B cell (primary cell): ENCODE data around the gene C12orf54. TPM values are rescaled to one million over a fixed set of nuclear protein-coding genes. Genes with fewer than 3 reads are reported as not detected.
"Not testable (repeated sequence)": the region's sequence is repeated elsewhere in the genome, so short reads cannot be mapped to it uniquely, and the experiment has no call there.

Experiments used
- ATAC-seq: fragments of 200-7000 bp; cut with Tn5 transposase; one replicate; pipeline ENCODE4 v1.10.0; 2021; ENCODE audit warnings: low read depth, mild to moderate bottlenecking, moderate number of reproducible peaks, moderate library complexity
- CTCF ChIA-PET: fragments of 350-600 bp; sonication (Branson Sonifier 250); formaldehyde crosslinking; loops from one replicate; lab custom pipeline; 2021; ENCODE audit warnings: antibody characterized with exemption, inconsistent platforms; lab: Charles Lee
- POLR2A ChIA-PET: fragments of 350-600 bp; sonication (Branson Sonifier 250); formaldehyde crosslinking; loops from one replicate; lab custom pipeline; 2021; ENCODE audit warnings: antibody characterized with exemption; lab: Charles Lee
- DNase-seq: peaks from one replicate; pipeline ENCODE4 v3.0.0; 2013
- H2AFZ ChIP-seq: 2 replicates; pipeline ENCODE4 v1.6.1; 2012; ENCODE audit warnings: mild to moderate bottlenecking, low read depth, low read length; ENCODE audit not compliant: insufficient read depth, poor library complexity, severe bottlenecking
- H3K27ac ChIP-seq, 2 donors: 1 replicate in 1 of 2; 2 replicates in 1 of 2; pipeline ENCODE4 v1.5.1; 2012 to 2013; ENCODE audit warnings: low read length in 2 of 2, mild to moderate bottlenecking in 2 of 2, moderate library complexity in 1 of 2
- H3K27me3 ChIP-seq, 4 experiments: fragments of 200-600 bp in 1 of 4; sonication (generic) in 1 of 4; replicated peaks in 1 of 4; 1 replicate in 2 of 4; 2 replicates in 2 of 4; pipeline versions ENCODE4 v1.6.1 to v1.7.0; 2013 to 2016; ENCODE audit warnings: low read length in 3 of 4, mild to moderate bottlenecking in 2 of 4, mixed read lengths in 1 of 4, moderate library complexity in 1 of 4; ENCODE audit not compliant: insufficient read depth in 4 of 4, control insufficient read depth in 3 of 4; ENCODE audit errors: control extremely low read depth in 1 of 4
- H3K36me3 ChIP-seq, 2 experiments: replicated peaks in 1 of 2; 1 replicate in 1 of 2; 2 replicates in 1 of 2; pipeline versions ENCODE4 v1.6.1 to v1.7.1; 2013; ENCODE audit warnings: low read length in 1 of 2; ENCODE audit not compliant: insufficient read depth in 2 of 2, control insufficient read depth in 1 of 2; ENCODE audit errors: control extremely low read depth in 1 of 2, extremely low read depth in 1 of 2
- H3K4me1 ChIP-seq, 2 donors: fragments of 200-600 bp in 1 of 2; sonication (generic) in 1 of 2; 1 replicate in 1 of 2; 2 replicates in 1 of 2; pipeline versions ENCODE4 v1.5.1 to v1.6.1; 2013 to 2017; ENCODE audit warnings: low read length in 2 of 2; ENCODE audit not compliant: control insufficient read depth in 2 of 2, insufficient read depth in 2 of 2
- H3K4me2 ChIP-seq: replicated peaks from 2 replicates; pipeline ENCODE3; 2012; ENCODE audit warnings: mild to moderate bottlenecking, low read depth, low read length; ENCODE audit not compliant: poor library complexity, severe bottlenecking
- H3K4me3 ChIP-seq, 5 experiments: fragments of 200-600 bp in 1 of 5; sonication (generic) in 1 of 5; 1 replicate in 3 of 5; 2 replicates in 2 of 5; pipeline versions ENCODE4 v1.5.1 to v1.7.0; 2011 to 2016; ENCODE audit warnings: low read length in 4 of 5, mild to moderate bottlenecking in 4 of 5, low read depth in 2 of 5, control low read depth in 1 of 5, moderate library complexity in 1 of 5; ENCODE audit not compliant: insufficient read depth in 1 of 5; ENCODE audit errors: control extremely low read depth in 1 of 5, extremely low read depth in 1 of 5
- H3K79me2 ChIP-seq: fragments of 200-600 bp; sonication (generic); one replicate; pipeline ENCODE4 v1.6.0; 2016; ENCODE audit warnings: low read length; ENCODE audit not compliant: control insufficient read depth, insufficient read depth
- H3K9ac ChIP-seq: fragments of 200-600 bp; sonication (generic); 2 replicates; pipeline ENCODE4 v1.6.1; 2017; ENCODE audit warnings: mild to moderate bottlenecking, low read length, moderate library complexity
- H3K9me3 ChIP-seq, 3 donors: one replicate each; pipeline versions ENCODE4 v1.6.1 to v1.7.1; 2013; ENCODE audit warnings: low read length in 2 of 3; ENCODE audit not compliant: control insufficient read depth in 2 of 3, insufficient read depth in 1 of 3; ENCODE audit errors: control extremely low read depth in 1 of 3
- H4K20me1 ChIP-seq: 2 replicates; pipeline ENCODE4 v1.6.0; 2012; ENCODE audit warnings: mild to moderate bottlenecking, low read length; ENCODE audit not compliant: insufficient read depth, control insufficient read depth, poor library complexity, severe bottlenecking
- H3K27ac Mint-ChIP-seq: one replicate; pipeline ENCODE4 v1.8.0; 2021; ENCODE audit warnings: mixed read lengths
- H3K27me3 Mint-ChIP-seq: one replicate; pipeline ENCODE4 v1.8.0; 2021; ENCODE audit warnings: mixed read lengths
- H3K4me1 Mint-ChIP-seq: one replicate; pipeline ENCODE4 v1.8.0; 2021; ENCODE audit warnings: mixed read lengths
- H3K4me3 Mint-ChIP-seq: one replicate; pipeline ENCODE4 v1.8.0; 2021; ENCODE audit warnings: mixed read lengths
- H3K9me3 Mint-ChIP-seq: one replicate; pipeline ENCODE4 v1.8.0; 2022; ENCODE audit warnings: mixed read lengths; ENCODE audit not compliant: insufficient read depth
- EZH2 ChIP-seq: IDR thresholded peaks from 2 replicates; pipeline ENCODE4 v1.6.1; 2012; ENCODE audit warnings: borderline replicate concordance, low read depth, mild to moderate bottlenecking, moderate library complexity, low read length; ENCODE audit not compliant: insufficient read depth, poor library complexity, severe bottlenecking
- WGBS: methylation state at CpG from one replicate; pipeline ENCODE4 v1.1.5; 2013; ENCODE audit warnings: missing lambda C conversion rate; ENCODE audit not compliant: insufficient coverage; 5-methylcytosine and 5-hydroxymethylcytosine counted together
- intact Hi-C: fragments of 100-400 bp; cut with micrococcal nuclease; formaldehyde crosslinking; loops from one replicate; pipeline ENCODE4 v1.10.0; 2022
- polyA plus RNA-seq: library from polyadenylated mRNA; depleted of rRNA; stranded (reverse); fragments of >200 nt; gene quantifications from 2 replicates; pipeline ENCODE4 v1.2.3, GENCODE V29; 2012
- total RNA-seq, 2 donors: library from RNA; stranded (reverse); fragments of 120-200 nt in 1 of 2; gene quantifications; 1 replicate in 1 of 2; 2 replicates in 1 of 2; pipeline versions ENCODE4 v1.2.3 to v1.2.4, GENCODE V29; 2013 to 2022
- TF ChIP-seq, protein P1 (sequence below): fragments of 200-600 bp; IDR thresholded peaks from one replicate; pipeline ENCODE4 v1.8.0; 2022; ENCODE audit warnings: antibody characterized with exemption, mild to moderate bottlenecking

C12orf54 gene
- total and polyA plus RNA-seq, 2 donors (not counting 1 experiment from before 2014, with no cell fraction given): not detected

DNA sequence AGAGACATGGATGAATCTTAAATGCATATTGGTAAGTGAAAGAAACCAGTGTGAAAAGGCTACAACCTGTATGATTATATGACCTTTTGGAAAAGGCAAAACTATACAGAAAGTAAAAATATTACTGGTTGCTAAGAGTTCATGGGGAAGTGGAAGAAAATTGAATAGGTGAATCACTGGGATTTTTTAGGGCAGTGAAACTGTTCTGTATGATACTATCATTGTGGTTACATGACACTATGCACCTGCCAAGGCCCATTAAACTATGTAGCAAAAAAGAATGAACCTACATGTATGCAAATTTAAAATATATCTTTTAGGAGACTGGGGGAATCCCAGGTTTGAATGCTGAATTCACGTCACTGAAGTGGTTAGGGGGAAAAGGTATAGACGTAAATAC, 30.6 kb downstream of the C12orf54 start:
- H3K9me3 Mint-ChIP-seq: peaks cover 7% of the 10 kb centered on the region
- ChIA-PET POLR2A (no interaction called here), CTCF (no interaction called here)
- no peak for ATAC-seq
- Histone ChIP-seq H3K36me3 (no peaks in the 10 kb centered on the region), H3K27me3 (no peaks in the 10 kb centered on the region), H3K4me1 (no peaks in the 10 kb centered on the region), H4K20me1 (no peaks in the 10 kb centered on the region), H3K79me2 (no peaks in the 10 kb centered on the region), H3K4me2 (no peak overlapping the region), H2AFZ (no peak overlapping the region), H3K27ac (no peak overlapping the region), H3K4me3 (no peak overlapping the region), H3K9me3 (peaks cover 0 to 8% (median 3%) of the 10 kb centered on the region in 3 donors), H3K9ac (no peak overlapping the region)
- no peak overlapping the region for H3K4me3 Mint-ChIP-seq
- no CpG with 5 or more reads among the region's 2 CpGs for WGBS
- intact Hi-C loops: no loop called here
- H3K27ac Mint-ChIP-seq: no peak overlapping the region
- TF ChIP-seq EZH2: no peak
- TF ChIP-seq, protein P1, sequence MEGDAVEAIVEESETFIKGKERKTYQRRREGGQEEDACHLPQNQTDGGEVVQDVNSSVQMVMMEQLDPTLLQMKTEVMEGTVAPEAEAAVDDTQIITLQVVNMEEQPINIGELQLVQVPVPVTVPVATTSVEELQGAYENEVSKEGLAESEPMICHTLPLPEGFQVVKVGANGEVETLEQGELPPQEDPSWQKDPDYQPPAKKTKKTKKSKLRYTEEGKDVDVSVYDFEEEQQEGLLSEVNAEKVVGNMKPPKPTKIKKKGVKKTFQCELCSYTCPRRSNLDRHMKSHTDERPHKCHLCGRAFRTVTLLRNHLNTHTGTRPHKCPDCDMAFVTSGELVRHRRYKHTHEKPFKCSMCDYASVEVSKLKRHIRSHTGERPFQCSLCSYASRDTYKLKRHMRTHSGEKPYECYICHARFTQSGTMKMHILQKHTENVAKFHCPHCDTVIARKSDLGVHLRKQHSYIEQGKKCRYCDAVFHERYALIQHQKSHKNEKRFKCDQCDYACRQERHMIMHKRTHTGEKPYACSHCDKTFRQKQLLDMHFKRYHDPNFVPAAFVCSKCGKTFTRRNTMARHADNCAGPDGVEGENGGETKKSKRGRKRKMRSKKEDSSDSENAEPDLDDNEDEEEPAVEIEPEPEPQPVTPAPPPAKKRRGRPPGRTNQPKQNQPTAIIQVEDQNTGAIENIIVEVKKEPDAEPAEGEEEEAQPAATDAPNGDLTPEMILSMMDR: no peak
- no peaks in the 10 kb centered on the region for H3K4me1 Mint-ChIP-seq
- DNase-seq: no peak
- H3K27me3 Mint-ChIP-seq: peaks cover 3% of the 10 kb centered on the region

DNA sequence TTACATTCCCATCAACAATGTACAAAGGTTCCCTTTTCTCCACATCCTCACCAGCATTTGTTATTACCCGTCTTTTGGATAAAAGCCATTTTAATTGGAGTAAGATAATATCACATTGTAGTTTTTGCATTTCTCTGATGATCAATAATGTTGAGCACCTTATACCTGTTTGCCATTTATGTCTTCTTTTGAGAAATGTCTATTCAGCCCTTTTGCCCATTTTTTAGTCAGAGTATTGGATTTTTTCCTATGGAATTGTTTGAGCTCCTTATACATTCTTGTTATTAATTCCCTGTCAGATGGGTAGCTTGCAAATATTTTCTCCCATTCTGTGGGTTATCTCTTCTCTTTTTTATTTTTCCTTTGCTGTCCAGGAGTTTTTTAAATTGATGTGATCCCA, 32.4 kb downstream of the C12orf54 start:
- Histone ChIP-seq H3K27ac (no peak overlapping the region), H3K4me3 (no peak overlapping the region), H3K4me2 (no peak overlapping the region), H3K36me3 (no peaks in the 10 kb centered on the region), H2AFZ (no peak overlapping the region), H4K20me1 (no peaks in the 10 kb centered on the region), H3K27me3 (no peaks in the 10 kb centered on the region), H3K79me2 (no peaks in the 10 kb centered on the region), H3K9me3 (peaks cover 0 to 8% (median 3%) of the 10 kb centered on the region in 3 donors), H3K9ac (no peak overlapping the region), H3K4me1 (no peaks in the 10 kb centered on the region)
- Mint-ChIP-seq H3K4me3 (no peak overlapping the region), H3K4me1 (no peaks in the 10 kb centered on the region), H3K27me3 (no peaks in the 10 kb centered on the region), H3K27ac (no peak overlapping the region), H3K9me3 (peaks cover 11% of the 10 kb centered on the region)
- no peak for TF ChIP-seq EZH2
- TF ChIP-seq, protein P1: no peak
- no peak for ATAC-seq
- POLR2A ChIA-PET: no interaction called here
- WGBS: no CpG with 5 or more reads among the region's 1 CpG
- no peak for DNase-seq
- intact Hi-C loops: no loop called here
- CTCF ChIA-PET: no interaction called here

- H4K20me1 ChIP-seq, H3K9me3 ChIP-seq, ATAC-seq, H3K4me2 ChIP-seq, H3K4me1 Mint-ChIP-seq, H3K9me3 Mint-ChIP-seq, H3K4me3 Mint-ChIP-seq, CTCF ChIA-PET, POLR2A ChIA-PET, H3K27ac Mint-ChIP-seq, H3K27ac ChIP-seq, H3K9ac ChIP-seq, H2AFZ ChIP-seq, H3K79me2 ChIP-seq, intact Hi-C loops, H3K36me3 ChIP-seq, DNase-seq, H3K4me1 ChIP-seq, H3K27me3 ChIP-seq, H3K4me3 ChIP-seq: not testable (repeated sequence)
- WGBS: 95% methylated on average over 17 of the region's 24 CpGs
- H3K27me3 Mint-ChIP-seq: peaks cover 10% of the 10 kb centered on the region
These were observed 38.1 kb downstream of the C12orf54 start for GRCh38 chr12:48520381-48520780.
